HUES64 (cell line): Measurements from ENCODE around the gene KRTAP10-6.
A peak's percentile ranks its signal among the peaks of the same experiment; 100 is the strongest.
"Not testable (repeated sequence)": the region's sequence is repeated elsewhere in the genome, so short reads cannot be mapped to it uniquely, and the experiment has no call there.

Experiments used
- H3K27ac ChIP-seq: 2 replicates; pipeline ENCODE4 v1.7.0; 2013; ENCODE audit warnings: low read depth, low read length, inconsistent platforms
- H3K27me3 ChIP-seq: 2 replicates; pipeline ENCODE4 v1.6.1; 2013; ENCODE audit warnings: mild to moderate bottlenecking, low read length; ENCODE audit not compliant: insufficient read depth
- H3K36me3 ChIP-seq: 2 replicates; pipeline ENCODE4 v1.6.1; 2013; ENCODE audit warnings: mild to moderate bottlenecking, low read length; ENCODE audit not compliant: insufficient read depth
- H3K4me1 ChIP-seq: 2 replicates; pipeline ENCODE4 v1.6.1; 2013; ENCODE audit warnings: mild to moderate bottlenecking, low read length, moderate library complexity; ENCODE audit not compliant: insufficient read depth
- H3K4me3 ChIP-seq: 2 replicates; pipeline ENCODE4 v1.5.1; 2013; ENCODE audit warnings: mild to moderate bottlenecking, low read length, moderate library complexity
- H3K9ac ChIP-seq: 2 replicates; pipeline ENCODE4 v1.6.1; 2013; ENCODE audit warnings: mild to moderate bottlenecking, low read depth, low read length
- H3K9me3 ChIP-seq: 2 replicates; pipeline ENCODE4 v1.6.1; 2013; ENCODE audit warnings: low read depth, low read length; ENCODE audit not compliant: insufficient read depth
- WGBS: fragments of 150-250, 120-280 bp; methylation state at CpG from one replicate; pipeline ENCODE4 v1.1.7; 2013; ENCODE audit warnings: missing lambda C conversion rate; 5-methylcytosine and 5-hydroxymethylcytosine counted together

Gene KRTAP10-6

GRCh38 chr21:44606495-44606894, 14.2 kb upstream of the KRTAP10-6 start:
- H3K4me3 ChIP-seq: no peak overlapping the region
- no peaks in the 10 kb centered on the region for H3K27me3 ChIP-seq

GRCh38 chr21:44603911-44604310, 11.6 kb upstream of the KRTAP10-6 start:
- Histone ChIP-seq H3K36me3 (no peaks in the 10 kb centered on the region), H3K9me3 (peaks cover 3% of the 10 kb centered on the region; the same call in 1 of the 2 replicates), H3K27ac (no peak overlapping the region), H3K4me1 (no peaks in the 10 kb centered on the region), H3K9ac (no peak overlapping the region), H3K27me3 (no peaks in the 10 kb centered on the region), H3K4me3 (no peak overlapping the region)
- 94% methylated on average over 8 of the region's 8 CpGs for WGBS

More at GRCh38 chr21:44606495-44606894, 14.2 kb upstream of the KRTAP10-6 start:
- Histone ChIP-seq H3K4me1 (no peaks in the 10 kb centered on the region), H3K27ac (no peak overlapping the region), H3K9ac (no peak overlapping the region), H3K36me3 (no peaks in the 10 kb centered on the region), H3K9me3 (peaks cover 13% of the 10 kb centered on the region)
- WGBS: 91% methylated on average over 4 of the region's 4 CpGs

- Histone ChIP-seq H3K27ac (no peak overlapping the region), H3K9ac (no peak overlapping the region), H3K4me3 (no peak overlapping the region), H3K4me1 (peaks cover 5% of the 10 kb centered on the region), H3K36me3 (no peaks in the 10 kb centered on the region), H3K27me3 (no peaks in the 10 kb centered on the region), H3K9me3 (peaks cover 3% of the 10 kb centered on the region; the same call in 1 of the 2 replicates)
- 68% methylated on average over 17 of the region's 17 CpGs for WGBS
Observed at GRCh38 chr21:44603109-44603875, 11.0 kb upstream of the KRTAP10-6 start.

- H3K27me3 ChIP-seq: no peaks in the 10 kb centered on the region
- H3K27ac ChIP-seq: no peak overlapping the region
- peaks cover 3% of the 10 kb centered on the region; the same call in 1 of the 2 replicates for H3K9me3 ChIP-seq
- H3K36me3 ChIP-seq: no peaks in the 10 kb centered on the region
- 88% methylated on average over 20 of the region's 21 CpGs for WGBS
- no peak overlapping the region for H3K9ac ChIP-seq
- H3K4me1 ChIP-seq: peaks cover 12% of the 10 kb centered on the region
- H3K4me3 ChIP-seq: no peak overlapping the region
Observed at GRCh38 chr21:44602463-44602850, 10.2 kb upstream of the KRTAP10-6 start.

- no peaks in the 10 kb centered on the region for H3K27me3 ChIP-seq
- no peak overlapping the region for H3K27ac ChIP-seq
- 87% methylated on average over 23 of the region's 23 CpGs for WGBS
Observed at GRCh38 chr21:44601596-44602462, 9.5 kb upstream of the KRTAP10-6 start.

GRCh38 chr21:44601091-44601490, 8.8 kb upstream of the KRTAP10-6 start:
- not testable (repeated sequence) for H3K27me3 ChIP-seq, H3K36me3 ChIP-seq, H3K27ac ChIP-seq, H3K9ac ChIP-seq, H3K4me3 ChIP-seq, H3K9me3 ChIP-seq
- peaks cover 13% of the 10 kb centered on the region for H3K4me1 ChIP-seq
- 88% methylated on average over 10 of the region's 10 CpGs for WGBS

More at GRCh38 chr21:44601596-44602462, 9.5 kb upstream of the KRTAP10-6 start:
- Histone ChIP-seq H3K36me3 (no peaks in the 10 kb centered on the region), H3K4me1 (peaks cover 13% of the 10 kb centered on the region), H3K4me3 (no peak overlapping the region), H3K9me3 (peaks cover 3% of the 10 kb centered on the region; the same call in 1 of the 2 replicates), H3K9ac (no peak overlapping the region)

- 90% methylated on average over 21 of the region's 23 CpGs for WGBS
- not testable (repeated sequence) for H3K27ac ChIP-seq, H3K27me3 ChIP-seq, H3K9ac ChIP-seq, H3K4me3 ChIP-seq, H3K9me3 ChIP-seq, H3K36me3 ChIP-seq
- H3K4me1 ChIP-seq: peaks cover 13% of the 10 kb centered on the region
Observed at GRCh38 chr21:44600118-44600978, 8.0 kb upstream of the KRTAP10-6 start, which contains the start of gene KRTAP10-7. KRTAP10-7 (plus strand) TSS chr21:44600597; CDS start chr21:44600622, 25 bp downstream.

- peaks cover 13% of the 10 kb centered on the region for H3K4me1 ChIP-seq
- no peaks in the 10 kb centered on the region for H3K27me3 ChIP-seq
- 81% methylated on average over 8 of the region's 8 CpGs for WGBS
- H3K27ac ChIP-seq: no peak overlapping the region
- no peaks in the 10 kb centered on the region for H3K9me3 ChIP-seq
- no peak overlapping the region for H3K4me3 ChIP-seq
- no peaks in the 10 kb centered on the region for H3K36me3 ChIP-seq
- H3K9ac ChIP-seq: no peak overlapping the region
Observed at GRCh38 chr21:44599264-44600029, 7.1 kb upstream of the KRTAP10-6 start.

- peak overlapping the region; percentile 25; the same call in 1 of the 2 replicates for H3K27ac ChIP-seq
- H3K9me3 ChIP-seq: no peaks in the 10 kb centered on the region
- H3K4me1 ChIP-seq: peaks cover 17% of the 10 kb centered on the region
- 64% methylated on average over 11 of the region's 11 CpGs for WGBS
- H3K4me3 ChIP-seq: no peak overlapping the region
- H3K9ac ChIP-seq: peak overlapping the region; percentile 43
- H3K36me3 ChIP-seq: no peaks in the 10 kb centered on the region
- H3K27me3 ChIP-seq: no peaks in the 10 kb centered on the region
Observed at GRCh38 chr21:44598061-44598460, 5.8 kb upstream of the KRTAP10-6 start.

- H3K9ac ChIP-seq: no peak overlapping the region
Observed at GRCh38 chr21:44596068-44596725, 3.9 kb upstream of the KRTAP10-6 start.

More at GRCh38 chr21:44596068-44596725, 3.9 kb upstream of the KRTAP10-6 start:
- WGBS: 97% methylated on average over 9 of the region's 9 CpGs
- no peaks in the 10 kb centered on the region for H3K36me3 ChIP-seq
- peaks cover 19% of the 10 kb centered on the region for H3K4me1 ChIP-seq
- H3K4me3 ChIP-seq: no peak overlapping the region
- H3K27ac ChIP-seq: no peak overlapping the region
- H3K9me3 ChIP-seq: no peaks in the 10 kb centered on the region
- no peaks in the 10 kb centered on the region for H3K27me3 ChIP-seq
